Endothelial cell of umbilical vein (primary cell): ENCODE results near the gene MACROD2. TPM values are rescaled to one million over a fixed set of nuclear protein-coding genes. Genes with fewer than 3 reads are reported as not detected.

Experiments
- BruUV-seq: library from RNA; stranded (reverse); fragments of 400-500 nt; replicated peaks from 2 replicates; lab custom pipeline; 2021; lab: Mats Ljungman, UMichigan
- CTCF ChIA-PET: fragments of 300-600, 350-600 bp; sonication (Branson Sonifier 250); formaldehyde crosslinking; loops from one replicate; lab custom pipeline; 2021; ENCODE audit warnings: antibody characterized with exemption, inconsistent platforms; lab: Charles Lee
- POLR2A ChIA-PET: fragments of 300-600, 350-600 bp; sonication (Branson Sonifier 250); formaldehyde crosslinking; loops from one replicate; lab custom pipeline; 2021; ENCODE audit warnings: antibody characterized with exemption, inconsistent platforms; lab: Charles Lee
- DNase-seq: peaks from one replicate; pipeline ENCODE4 v3.0.0-alpha.2; 2011; ENCODE audit warnings: low read depth, low spot score
- FAIRE-seq: peaks from 2 replicates; lab custom pipeline; 2011; peaks lifted over from hg19 to GRCh38; lab: Jason Lieb, UNC
- H2AFZ ChIP-seq: 2 replicates; pipeline ENCODE4 v1.6.0; 2012; ENCODE audit warnings: low read depth, low read length, control low read depth, inconsistent platforms
- H3K27ac ChIP-seq: 2 replicates; pipeline ENCODE4 v1.5.1; 2011; ENCODE audit warnings: low read depth, mild to moderate bottlenecking, control low read depth, low read length, moderate library complexity; ENCODE audit not compliant: insufficient read depth
- H3K27me3 ChIP-seq, 2 experiments: 2 replicates each; pipeline versions ENCODE4 v1.6.0 to v1.6.1; 2011; ENCODE audit warnings: low read length in 2 of 2, mixed read lengths in 1 of 2; ENCODE audit not compliant: control insufficient read depth in 2 of 2, insufficient read depth in 2 of 2
- H3K36me3 ChIP-seq, 2 experiments: 2 replicates in 1 of 2; 3 replicates in 1 of 2; pipeline ENCODE4 v1.5.1; 2011; ENCODE audit warnings: low read length in 2 of 2, mild to moderate bottlenecking in 1 of 2, moderate library complexity in 1 of 2; ENCODE audit not compliant: control insufficient read depth in 2 of 2, insufficient read depth in 2 of 2; ENCODE audit errors: extremely low read depth in 1 of 2
- H3K4me1 ChIP-seq: 3 replicates; pipeline ENCODE4 v1.5.1; 2011; ENCODE audit warnings: mild to moderate bottlenecking, low read length; ENCODE audit not compliant: control insufficient read depth, insufficient read depth; ENCODE audit errors: extremely low read depth
- H3K4me2 ChIP-seq: 2 replicates; pipeline ENCODE4 v1.6.1; 2011; ENCODE audit warnings: low read length, control low read depth, mixed read lengths; ENCODE audit not compliant: insufficient read depth
- H3K4me3 ChIP-seq, 3 experiments: fragments of 200-600 bp in 1 of 3; sonication (generic), shearing (Covaris generic) in 1 of 3; replicated peaks in 1 of 3; 2 replicates each; pipeline ENCODE4 v1.5.1; 2011 to 2016; ENCODE audit warnings: control low read depth in 3 of 3, low read length in 3 of 3, mild to moderate bottlenecking in 2 of 3, inconsistent platforms in 1 of 3, low read depth in 1 of 3, moderate library complexity in 1 of 3; ENCODE audit not compliant: insufficient read depth in 1 of 3
- H3K79me2 ChIP-seq: 2 replicates; pipeline ENCODE4 v1.6.0; 2012; ENCODE audit warnings: low read length, inconsistent platforms; ENCODE audit not compliant: control insufficient read depth, insufficient read depth
- H3K9ac ChIP-seq: replicated peaks from 2 replicates; pipeline ENCODE3; 2011; ENCODE audit warnings: low read length, control low read depth; ENCODE audit not compliant: insufficient read depth; ENCODE audit errors: extremely low read depth
- H3K9me1 ChIP-seq: replicated peaks from 3 replicates; pipeline ENCODE4 v1.6.0; 2011; ENCODE audit warnings: mild to moderate bottlenecking, low read length; ENCODE audit not compliant: control insufficient read depth, insufficient read depth; ENCODE audit errors: extremely low read depth
- H3K9me3 ChIP-seq: replicated peaks from 2 replicates; pipeline ENCODE4 v1.5.1; 2012; ENCODE audit warnings: low read length, inconsistent platforms; ENCODE audit not compliant: control insufficient read depth, insufficient read depth
- H4K20me1 ChIP-seq: replicated peaks from 2 replicates; pipeline ENCODE3; 2011; ENCODE audit warnings: mild to moderate bottlenecking, low read length; ENCODE audit not compliant: control insufficient read depth, insufficient read depth; ENCODE audit errors: extremely low read depth
- CTCF ChIP-seq, 2 donors: IDR thresholded peaks; 1 replicate in 1 of 2; 2 replicates in 1 of 2; pipeline ENCODE4 v1.5.1; 2011; ENCODE audit warnings: low read length in 2 of 2, mild to moderate bottlenecking in 2 of 2, moderate library complexity in 2 of 2, control low read depth in 1 of 2, inconsistent platforms in 1 of 2, low read depth in 1 of 2; ENCODE audit not compliant: insufficient read depth in 1 of 2; ENCODE audit errors: extremely low read depth in 1 of 2
- EZH2 ChIP-seq: IDR thresholded peaks from 2 replicates; pipeline ENCODE4 v1.6.1; 2012; ENCODE audit warnings: borderline replicate concordance, low read depth, mild to moderate bottlenecking, moderate library complexity, low read length, inconsistent platforms; ENCODE audit not compliant: severe bottlenecking
- FOS ChIP-seq: IDR thresholded peaks from 2 replicates; pipeline ENCODE4 v1.6.1; 2011; ENCODE audit warnings: mild to moderate bottlenecking, low read length, moderate library complexity, borderline replicate concordance; ENCODE audit not compliant: insufficient read depth
- GATA2 ChIP-seq: IDR thresholded peaks from 2 replicates; pipeline ENCODE4 v1.7.0; 2011; ENCODE audit warnings: low read depth, mild to moderate bottlenecking, moderate library complexity, mixed read lengths, low read length; ENCODE audit not compliant: insufficient read length, insufficient read depth
- JUN ChIP-seq: IDR thresholded peaks from 2 replicates; pipeline ENCODE4 v1.6.1; 2011; ENCODE audit warnings: borderline replicate concordance, low read depth; ENCODE audit not compliant: insufficient read length, insufficient read depth
- MAX ChIP-seq: IDR thresholded peaks from 2 replicates; pipeline ENCODE4 v1.6.1; 2011; ENCODE audit not compliant: insufficient read depth, insufficient read length
- MYC ChIP-seq: IDR thresholded peaks from one replicate; pipeline ENCODE4 v1.6.1; 2011; ENCODE audit warnings: mild to moderate bottlenecking, low read depth, low read length
- POLR2A ChIP-seq: IDR thresholded peaks from 2 replicates; pipeline ENCODE4 v1.6.1; 2012; ENCODE audit warnings: low read depth, mild to moderate bottlenecking, control low read depth, low read length
- POLR2AphosphoS5 ChIP-seq: IDR thresholded peaks from 2 replicates; pipeline ENCODE4 v1.6.1; 2012; ENCODE audit warnings: low read depth, mild to moderate bottlenecking, control low read depth, low read length, moderate library complexity; ENCODE audit not compliant: insufficient read depth
- dilution Hi-C: fragments of 300-500 bp; cut with MboI; formaldehyde crosslinking; loops from one replicate; pipeline ENCODE4 v1.15.0; 2019; ENCODE audit warnings: low sequenced_read_pairs; ENCODE audit not compliant: extremely low pct_ligation_motif_present
- intact Hi-C: fragments of 100-400 bp; cut with micrococcal nuclease; formaldehyde crosslinking; loops from one replicate; pipeline ENCODE4 v1.10.0; 2022
- polyA plus RNA-seq, 4 experiments: library from polyadenylated mRNA; depleted of rRNA in 3 of 4; stranded (reverse) in 3 of 4; unstranded in 1 of 4; fragments of >200 nt; gene quantifications; 2 replicates each; pipeline versions ENCODE4 v1.2.1 to v1.2.3, GENCODE V29; 2011 to 2012; ENCODE audit warnings: missing spikeins in 1 of 4
- total RNA-seq: library from RNA; stranded (reverse); gene quantifications from 2 replicates; pipeline ENCODE4 v1.2.3, GENCODE V29; 2021

MACROD2 gene
- total and polyA plus RNA-seq, 2 donors (not counting 3 experiments of a cell fraction or from before 2014, with no cell fraction given), result 0.11 to 0.73 TPM

- H2AFZ ChIP-seq, result no peak overlapping the region
- no peak overlapping the region for H3K4me2 ChIP-seq
- H4K20me1 ChIP-seq, result no peaks in the 10 kb centered on the region
- H3K27me3 ChIP-seq, result no peaks in the 10 kb centered on the region
- H3K36me3 ChIP-seq, result no peaks in the 10 kb centered on the region
- H3K4me3 ChIP-seq, result no peak overlapping the region
- no TSS peak for BruUV-seq
- POLR2A ChIA-PET, result no interaction called here
- CTCF ChIA-PET, result interaction anchor here (1.1 kb wide), 1 partner anchor 9 kb away, joined by 3 read pairs; no protein-coding TSS in a partner anchor
- intact Hi-C loops, result no loop called here
- H3K79me2 ChIP-seq, result no peaks in the 10 kb centered on the region
- dilution Hi-C loops, result no loop called here
- no peak overlapping the region for H3K9ac ChIP-seq
- TF ChIP-seq EZH2 (no peak), GATA2 (no peak), CTCF (IDR thresholded peaks at IDR 0.05; ENCODE audit: extremely low read depth in 1 of 2, insufficient read depth in 1 of 2, low read depth in 1 of 2, low read length in 2 of 2) (no peak), JUN (no peak), POLR2A (no peak), POLR2AphosphoS5 (no peak), FOS (no peak), MYC (no peak), MAX (no peak)
- FAIRE-seq, result no peak
- H3K9me1 ChIP-seq, result no peaks in the 10 kb centered on the region
- no peaks in the 10 kb centered on the region for H3K9me3 ChIP-seq
- H3K4me1 ChIP-seq, result no peaks in the 10 kb centered on the region
- H3K27ac ChIP-seq, result no peak overlapping the region
- DNase-seq, result no peak
Observed at GRCh38 chr20:14199111-14199510, 203.8 kb downstream of the MACROD2 start.
